HG02840 (cell line): Measurements from ENCODE around the gene MBOAT7.

Experiments
- ATAC-seq: cut with Tn5 transposase; IDR thresholded peaks from one replicate; pipeline ENCODE4 v1.9.1; 2021; ENCODE audit warnings: mild to moderate bottlenecking, moderate library complexity, moderate number of reproducible peaks; ENCODE audit not compliant: unreplicated experiment, low FRiP score

The MBOAT7 gene

GRCh38 chr19:54145541-54146158 lies 43.7 kb downstream of the MBOAT7 start:
- ATAC-seq, result no peak

- ATAC-seq, result no peak
Observed at GRCh38 chr19:54142166-54142780, 47.1 kb downstream of the MBOAT7 start.

- no peak for ATAC-seq
Observed at GRCh38 chr19:54141356-54141755, 48.0 kb downstream of the MBOAT7 start.

GRCh38 chr19:54138489-54139256 lies 50.7 kb downstream of the MBOAT7 start:
- ATAC-seq, result no peak

- no peak for ATAC-seq
Observed at GRCh38 chr19:54137699-54138488, 51.5 kb downstream of the MBOAT7 start, which contains the start of gene CNOT3. CNOT3 (plus strand) TSS chr19:54137762; CDS start chr19:54142979, 5,217 bp downstream.

- ATAC-seq, result peak; percentile 79
Observed at GRCh38 chr19:54136864-54137698, 52.3 kb downstream of the MBOAT7 start.

GRCh38 chr19:54136086-54136863 lies 53.1 kb downstream of the MBOAT7 start:
- ATAC-seq, result no peak

GRCh38 chr19:54133957-54134590 lies 55.3 kb downstream of the MBOAT7 start:
- ATAC-seq, result no peak

GRCh38 chr19:54133312-54133956 lies 55.9 kb downstream of the MBOAT7 start:
- no peak for ATAC-seq

- no peak for ATAC-seq
Observed at GRCh38 chr19:54129617-54129996, 59.8 kb downstream of the MBOAT7 start.

GRCh38 chr19:54128796-54129616 lies 60.4 kb downstream of the MBOAT7 start:
- ATAC-seq, result no peak

GRCh38 chr19:54128441-54128725 lies 61.0 kb downstream of the MBOAT7 start:
- no peak for ATAC-seq

- ATAC-seq, result no peak
Observed at GRCh38 chr19:54127688-54128440, 61.5 kb downstream of the MBOAT7 start.

- no peak for ATAC-seq
Observed at GRCh38 chr19:54125713-54126112, 63.7 kb downstream of the MBOAT7 start.

- ATAC-seq, result no peak
Observed at GRCh38 chr19:54124393-54124792, 65.0 kb downstream of the MBOAT7 start.

- ATAC-seq, result no peak
Observed at GRCh38 chr19:54123682-54124081, 65.7 kb downstream of the MBOAT7 start.
